Endothelial cell of umbilical vein (primary cell): ENCODE measurements around the gene LNPK. TPM values are rescaled to one million over a fixed set of nuclear protein-coding genes. Genes with fewer than 3 reads are reported as not detected.

ENCODE experiments used
- BruUV-seq: library from RNA; stranded (reverse); fragments of 400-500 nt; replicated peaks from 2 replicates; lab custom pipeline; 2021; lab: Mats Ljungman, UMichigan
- CTCF ChIA-PET: fragments of 300-600, 350-600 bp; sonication (Branson Sonifier 250); formaldehyde crosslinking; loops from one replicate; lab custom pipeline; 2021; ENCODE audit warnings: antibody characterized with exemption, inconsistent platforms; lab: Charles Lee
- POLR2A ChIA-PET: fragments of 300-600, 350-600 bp; sonication (Branson Sonifier 250); formaldehyde crosslinking; loops from one replicate; lab custom pipeline; 2021; ENCODE audit warnings: antibody characterized with exemption, inconsistent platforms; lab: Charles Lee
- DNase-seq: peaks from one replicate; pipeline ENCODE4 v3.0.0-alpha.2; 2011; ENCODE audit warnings: low read depth, low spot score
- FAIRE-seq: peaks from 2 replicates; lab custom pipeline; 2011; peaks lifted over from hg19 to GRCh38; lab: Jason Lieb, UNC
- H2AFZ ChIP-seq: 2 replicates; pipeline ENCODE4 v1.6.0; 2012; ENCODE audit warnings: low read depth, low read length, control low read depth, inconsistent platforms
- H3K27ac ChIP-seq: 2 replicates; pipeline ENCODE4 v1.5.1; 2011; ENCODE audit warnings: low read depth, mild to moderate bottlenecking, control low read depth, low read length, moderate library complexity; ENCODE audit not compliant: insufficient read depth
- H3K27me3 ChIP-seq, 2 experiments: 2 replicates each; pipeline versions ENCODE4 v1.6.0 to v1.6.1; 2011; ENCODE audit warnings: low read length in 2 of 2, mixed read lengths in 1 of 2; ENCODE audit not compliant: control insufficient read depth in 2 of 2, insufficient read depth in 2 of 2
- H3K36me3 ChIP-seq, 2 experiments: 2 replicates in 1 of 2; 3 replicates in 1 of 2; pipeline ENCODE4 v1.5.1; 2011; ENCODE audit warnings: low read length in 2 of 2, mild to moderate bottlenecking in 1 of 2, moderate library complexity in 1 of 2; ENCODE audit not compliant: control insufficient read depth in 2 of 2, insufficient read depth in 2 of 2; ENCODE audit errors: extremely low read depth in 1 of 2
- H3K4me1 ChIP-seq: 3 replicates; pipeline ENCODE4 v1.5.1; 2011; ENCODE audit warnings: mild to moderate bottlenecking, low read length; ENCODE audit not compliant: control insufficient read depth, insufficient read depth; ENCODE audit errors: extremely low read depth
- H3K4me2 ChIP-seq: 2 replicates; pipeline ENCODE4 v1.6.1; 2011; ENCODE audit warnings: low read length, control low read depth, mixed read lengths; ENCODE audit not compliant: insufficient read depth
- H3K4me3 ChIP-seq, 3 experiments: fragments of 200-600 bp in 1 of 3; sonication (generic), shearing (Covaris generic) in 1 of 3; replicated peaks in 1 of 3; 2 replicates each; pipeline ENCODE4 v1.5.1; 2011 to 2016; ENCODE audit warnings: control low read depth in 3 of 3, low read length in 3 of 3, mild to moderate bottlenecking in 2 of 3, inconsistent platforms in 1 of 3, low read depth in 1 of 3, moderate library complexity in 1 of 3; ENCODE audit not compliant: insufficient read depth in 1 of 3
- H3K79me2 ChIP-seq: 2 replicates; pipeline ENCODE4 v1.6.0; 2012; ENCODE audit warnings: low read length, inconsistent platforms; ENCODE audit not compliant: control insufficient read depth, insufficient read depth
- H3K9ac ChIP-seq: replicated peaks from 2 replicates; pipeline ENCODE3; 2011; ENCODE audit warnings: low read length, control low read depth; ENCODE audit not compliant: insufficient read depth; ENCODE audit errors: extremely low read depth
- H3K9me1 ChIP-seq: replicated peaks from 3 replicates; pipeline ENCODE4 v1.6.0; 2011; ENCODE audit warnings: mild to moderate bottlenecking, low read length; ENCODE audit not compliant: control insufficient read depth, insufficient read depth; ENCODE audit errors: extremely low read depth
- H3K9me3 ChIP-seq: replicated peaks from 2 replicates; pipeline ENCODE4 v1.5.1; 2012; ENCODE audit warnings: low read length, inconsistent platforms; ENCODE audit not compliant: control insufficient read depth, insufficient read depth
- H4K20me1 ChIP-seq: replicated peaks from 2 replicates; pipeline ENCODE3; 2011; ENCODE audit warnings: mild to moderate bottlenecking, low read length; ENCODE audit not compliant: control insufficient read depth, insufficient read depth; ENCODE audit errors: extremely low read depth
- EZH2 ChIP-seq: IDR thresholded peaks from 2 replicates; pipeline ENCODE4 v1.6.1; 2012; ENCODE audit warnings: borderline replicate concordance, low read depth, mild to moderate bottlenecking, moderate library complexity, low read length, inconsistent platforms; ENCODE audit not compliant: severe bottlenecking
- FOS ChIP-seq: IDR thresholded peaks from 2 replicates; pipeline ENCODE4 v1.6.1; 2011; ENCODE audit warnings: mild to moderate bottlenecking, low read length, moderate library complexity, borderline replicate concordance; ENCODE audit not compliant: insufficient read depth
- GATA2 ChIP-seq: IDR thresholded peaks from 2 replicates; pipeline ENCODE4 v1.7.0; 2011; ENCODE audit warnings: low read depth, mild to moderate bottlenecking, moderate library complexity, mixed read lengths, low read length; ENCODE audit not compliant: insufficient read length, insufficient read depth
- JUN ChIP-seq: IDR thresholded peaks from 2 replicates; pipeline ENCODE4 v1.6.1; 2011; ENCODE audit warnings: borderline replicate concordance, low read depth; ENCODE audit not compliant: insufficient read length, insufficient read depth
- MYC ChIP-seq: IDR thresholded peaks from one replicate; pipeline ENCODE4 v1.6.1; 2011; ENCODE audit warnings: mild to moderate bottlenecking, low read depth, low read length
- POLR2A ChIP-seq: IDR thresholded peaks from 2 replicates; pipeline ENCODE4 v1.6.1; 2012; ENCODE audit warnings: low read depth, mild to moderate bottlenecking, control low read depth, low read length
- POLR2AphosphoS5 ChIP-seq: IDR thresholded peaks from 2 replicates; pipeline ENCODE4 v1.6.1; 2012; ENCODE audit warnings: low read depth, mild to moderate bottlenecking, control low read depth, low read length, moderate library complexity; ENCODE audit not compliant: insufficient read depth
- dilution Hi-C: fragments of 300-500 bp; cut with MboI; formaldehyde crosslinking; loops from one replicate; pipeline ENCODE4 v1.15.0; 2019; ENCODE audit warnings: low sequenced_read_pairs; ENCODE audit not compliant: extremely low pct_ligation_motif_present
- intact Hi-C: fragments of 100-400 bp; cut with micrococcal nuclease; formaldehyde crosslinking; loops from one replicate; pipeline ENCODE4 v1.10.0; 2022
- polyA plus RNA-seq, 4 experiments: library from polyadenylated mRNA; depleted of rRNA in 3 of 4; stranded (reverse) in 3 of 4; unstranded in 1 of 4; fragments of >200 nt; gene quantifications; 2 replicates each; pipeline versions ENCODE4 v1.2.1 to v1.2.3, GENCODE V29; 2011 to 2012; ENCODE audit warnings: missing spikeins in 1 of 4
- total RNA-seq: library from RNA; stranded (reverse); gene quantifications from 2 replicates; pipeline ENCODE4 v1.2.3, GENCODE V29; 2021
- TF ChIP-seq, protein P1 (sequence below): IDR thresholded peaks from 2 replicates; pipeline ENCODE4 v1.6.1; 2011; ENCODE audit not compliant: insufficient read depth, insufficient read length
- TF ChIP-seq, protein P2 (sequence below), 2 donors: IDR thresholded peaks; 1 replicate in 1 of 2; 2 replicates in 1 of 2; pipeline ENCODE4 v1.5.1; 2011; ENCODE audit warnings: low read length in 2 of 2, mild to moderate bottlenecking in 2 of 2, moderate library complexity in 2 of 2, control low read depth in 1 of 2, inconsistent platforms in 1 of 2, low read depth in 1 of 2; ENCODE audit not compliant: insufficient read depth in 1 of 2; ENCODE audit errors: extremely low read depth in 1 of 2

The LNPK gene
- total and polyA plus RNA-seq, 2 donors (not counting 3 experiments of a cell fraction or from before 2014, with no cell fraction given), result 2.4 to 11.2 TPM

DNA sequence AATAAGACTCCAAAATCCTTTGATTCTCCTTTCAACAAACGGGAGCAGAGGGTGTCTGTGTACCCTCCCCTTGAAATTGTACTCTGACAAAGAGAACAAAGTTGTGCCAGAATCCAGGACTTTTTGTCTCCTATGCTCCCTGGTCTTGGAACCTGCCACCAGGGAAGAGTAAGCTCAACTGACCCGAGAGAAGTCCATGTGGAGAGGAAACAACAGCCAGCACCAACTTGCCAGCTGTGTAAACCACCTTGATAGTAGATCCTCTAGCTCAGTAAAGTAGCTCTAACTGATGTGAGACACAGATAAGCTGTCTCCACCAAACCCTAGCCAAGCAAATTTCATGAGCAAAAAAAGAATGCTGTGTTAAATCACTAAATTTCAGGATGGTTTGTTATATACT lies 46.9 kb downstream of the LNPK start:
- DNase-seq (no peak), FAIRE-seq (no peak)
- H4K20me1 ChIP-seq, result no peaks in the 10 kb centered on the region
- H3K4me2 ChIP-seq, result no peak overlapping the region
- no peaks in the 10 kb centered on the region for H3K79me2 ChIP-seq
- POLR2A ChIA-PET, result no interaction called here
- intact Hi-C loops (no loop called here), dilution Hi-C loops (no loop called here)
- H3K4me3 ChIP-seq, result no peak overlapping the region
- TF ChIP-seq EZH2, result no peak
- TF ChIP-seq FOS, result no peak
- TF ChIP-seq MYC, result no peak
- no peak for TF ChIP-seq POLR2AphosphoS5
- no peak for TF ChIP-seq JUN
- no peak for TF ChIP-seq POLR2A
- TF ChIP-seq, protein P1, sequence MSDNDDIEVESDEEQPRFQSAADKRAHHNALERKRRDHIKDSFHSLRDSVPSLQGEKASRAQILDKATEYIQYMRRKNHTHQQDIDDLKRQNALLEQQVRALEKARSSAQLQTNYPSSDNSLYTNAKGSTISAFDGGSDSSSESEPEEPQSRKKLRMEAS, result no peak
- TF ChIP-seq, protein P2, sequence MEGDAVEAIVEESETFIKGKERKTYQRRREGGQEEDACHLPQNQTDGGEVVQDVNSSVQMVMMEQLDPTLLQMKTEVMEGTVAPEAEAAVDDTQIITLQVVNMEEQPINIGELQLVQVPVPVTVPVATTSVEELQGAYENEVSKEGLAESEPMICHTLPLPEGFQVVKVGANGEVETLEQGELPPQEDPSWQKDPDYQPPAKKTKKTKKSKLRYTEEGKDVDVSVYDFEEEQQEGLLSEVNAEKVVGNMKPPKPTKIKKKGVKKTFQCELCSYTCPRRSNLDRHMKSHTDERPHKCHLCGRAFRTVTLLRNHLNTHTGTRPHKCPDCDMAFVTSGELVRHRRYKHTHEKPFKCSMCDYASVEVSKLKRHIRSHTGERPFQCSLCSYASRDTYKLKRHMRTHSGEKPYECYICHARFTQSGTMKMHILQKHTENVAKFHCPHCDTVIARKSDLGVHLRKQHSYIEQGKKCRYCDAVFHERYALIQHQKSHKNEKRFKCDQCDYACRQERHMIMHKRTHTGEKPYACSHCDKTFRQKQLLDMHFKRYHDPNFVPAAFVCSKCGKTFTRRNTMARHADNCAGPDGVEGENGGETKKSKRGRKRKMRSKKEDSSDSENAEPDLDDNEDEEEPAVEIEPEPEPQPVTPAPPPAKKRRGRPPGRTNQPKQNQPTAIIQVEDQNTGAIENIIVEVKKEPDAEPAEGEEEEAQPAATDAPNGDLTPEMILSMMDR (IDR thresholded peaks at IDR 0.05; ENCODE audit: extremely low read depth in 1 of 2, insufficient read depth in 1 of 2, low read depth in 1 of 2, low read length in 2 of 2), result no peak
- TF ChIP-seq GATA2, result no peak
- no peaks in the 10 kb centered on the region for H3K9me3 ChIP-seq
- no peaks in the 10 kb centered on the region for H3K9me1 ChIP-seq
- no peak overlapping the region for H3K9ac ChIP-seq
- CTCF ChIA-PET, result no interaction called here
- no peak overlapping the region for H3K27ac ChIP-seq
- no peak overlapping the region for H2AFZ ChIP-seq
- no peaks in the 10 kb centered on the region for H3K27me3 ChIP-seq
- no peaks in the 10 kb centered on the region for H3K36me3 ChIP-seq
- no TSS peak for BruUV-seq
- no peaks in the 10 kb centered on the region for H3K4me1 ChIP-seq
